ENCODE results near the gene BSND.

DNA sequence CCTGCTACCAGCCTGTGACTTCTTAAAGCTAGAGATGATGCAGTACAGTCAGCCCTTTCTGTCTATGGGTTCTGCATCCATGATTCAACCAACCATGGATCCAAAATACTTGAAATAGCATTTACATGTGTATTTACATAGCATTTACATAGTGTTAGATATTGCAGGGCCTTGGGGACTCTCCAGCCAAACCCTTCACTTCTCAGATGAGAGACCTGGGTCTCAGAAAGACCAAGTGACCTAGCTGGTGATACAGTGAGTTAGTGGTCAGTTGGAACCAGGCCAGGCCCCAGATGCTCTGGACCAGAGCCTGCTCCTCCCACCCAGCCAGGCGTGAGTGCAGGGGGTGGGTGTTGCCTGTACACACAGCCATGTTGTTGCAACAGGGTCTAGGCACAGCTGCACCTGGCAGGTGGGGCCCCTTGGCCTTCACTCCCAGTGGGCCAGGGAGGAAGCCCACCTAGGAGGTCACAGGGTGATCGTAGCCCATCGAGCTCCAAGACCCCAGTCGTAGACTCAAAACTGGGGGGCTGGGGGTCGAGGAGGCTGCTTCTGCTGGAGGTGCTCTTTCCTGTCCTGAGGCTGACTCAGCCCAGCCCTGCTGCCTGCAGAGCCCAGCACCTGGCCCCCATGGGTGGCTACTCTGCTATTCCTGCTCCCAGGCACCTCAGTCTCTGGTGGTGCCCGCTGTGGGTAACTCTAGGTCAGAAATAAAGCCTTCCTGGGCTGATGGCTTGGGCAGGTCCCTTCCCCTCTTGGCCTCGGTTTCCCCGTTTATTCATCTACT, 10.6 kb upstream of the BSND start:
- TF ChIP-seq, protein P1, sequence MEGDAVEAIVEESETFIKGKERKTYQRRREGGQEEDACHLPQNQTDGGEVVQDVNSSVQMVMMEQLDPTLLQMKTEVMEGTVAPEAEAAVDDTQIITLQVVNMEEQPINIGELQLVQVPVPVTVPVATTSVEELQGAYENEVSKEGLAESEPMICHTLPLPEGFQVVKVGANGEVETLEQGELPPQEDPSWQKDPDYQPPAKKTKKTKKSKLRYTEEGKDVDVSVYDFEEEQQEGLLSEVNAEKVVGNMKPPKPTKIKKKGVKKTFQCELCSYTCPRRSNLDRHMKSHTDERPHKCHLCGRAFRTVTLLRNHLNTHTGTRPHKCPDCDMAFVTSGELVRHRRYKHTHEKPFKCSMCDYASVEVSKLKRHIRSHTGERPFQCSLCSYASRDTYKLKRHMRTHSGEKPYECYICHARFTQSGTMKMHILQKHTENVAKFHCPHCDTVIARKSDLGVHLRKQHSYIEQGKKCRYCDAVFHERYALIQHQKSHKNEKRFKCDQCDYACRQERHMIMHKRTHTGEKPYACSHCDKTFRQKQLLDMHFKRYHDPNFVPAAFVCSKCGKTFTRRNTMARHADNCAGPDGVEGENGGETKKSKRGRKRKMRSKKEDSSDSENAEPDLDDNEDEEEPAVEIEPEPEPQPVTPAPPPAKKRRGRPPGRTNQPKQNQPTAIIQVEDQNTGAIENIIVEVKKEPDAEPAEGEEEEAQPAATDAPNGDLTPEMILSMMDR (IDR thresholded peaks at IDR 0.05) = no peak
- TF ChIP-seq EP300 (IDR thresholded peaks at IDR 0.05; ENCODE audit: borderline replicate concordance in 1 of 2, low read depth in 1 of 2, low read length in 1 of 2) (no peak), FOXJ3 (CRISPR knock-in tag; IDR thresholded peaks at IDR 0.05) (no peak), TAF1 (IDR thresholded peaks at IDR 0.05; ENCODE audit: borderline replicate concordance, low read depth, low read length) (no peak), CHD2 (IDR thresholded peaks at IDR 0.05; ENCODE audit: low read length, partially characterized antibody) (no peak), MEF2A (IDR thresholded peaks at IDR 0.05; ENCODE audit: borderline replicate concordance, low read depth) (no peak), GATA2 (CRISPR knock-in tag; IDR thresholded peaks at IDR 0.05) (no peak)
- TF ChIP-seq, protein P2, sequence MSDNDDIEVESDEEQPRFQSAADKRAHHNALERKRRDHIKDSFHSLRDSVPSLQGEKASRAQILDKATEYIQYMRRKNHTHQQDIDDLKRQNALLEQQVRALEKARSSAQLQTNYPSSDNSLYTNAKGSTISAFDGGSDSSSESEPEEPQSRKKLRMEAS (IDR thresholded peaks at IDR 0.05; ENCODE audit: low read depth) = no peak
- TF ChIP-seq, protein P3, sequence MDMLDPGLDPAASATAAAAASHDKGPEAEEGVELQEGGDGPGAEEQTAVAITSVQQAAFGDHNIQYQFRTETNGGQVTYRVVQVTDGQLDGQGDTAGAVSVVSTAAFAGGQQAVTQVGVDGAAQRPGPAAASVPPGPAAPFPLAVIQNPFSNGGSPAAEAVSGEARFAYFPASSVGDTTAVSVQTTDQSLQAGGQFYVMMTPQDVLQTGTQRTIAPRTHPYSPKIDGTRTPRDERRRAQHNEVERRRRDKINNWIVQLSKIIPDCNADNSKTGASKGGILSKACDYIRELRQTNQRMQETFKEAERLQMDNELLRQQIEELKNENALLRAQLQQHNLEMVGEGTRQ (IDR thresholded peaks at IDR 0.05; ENCODE audit: borderline replicate concordance, low read depth, low read length) = no peak
